ENCODE results near the gene RNASEH2A. TPM values are rescaled to one million over a fixed set of nuclear protein-coding genes. Genes with fewer than 3 reads are reported as not detected.

RNASEH2A gene
- total and polyA plus RNA-seq, 2 of the 13 experiments (the other 11 are each of a cell fraction or from before 2014, with no cell fraction given): 25.1 to 35.8 TPM

DNA sequence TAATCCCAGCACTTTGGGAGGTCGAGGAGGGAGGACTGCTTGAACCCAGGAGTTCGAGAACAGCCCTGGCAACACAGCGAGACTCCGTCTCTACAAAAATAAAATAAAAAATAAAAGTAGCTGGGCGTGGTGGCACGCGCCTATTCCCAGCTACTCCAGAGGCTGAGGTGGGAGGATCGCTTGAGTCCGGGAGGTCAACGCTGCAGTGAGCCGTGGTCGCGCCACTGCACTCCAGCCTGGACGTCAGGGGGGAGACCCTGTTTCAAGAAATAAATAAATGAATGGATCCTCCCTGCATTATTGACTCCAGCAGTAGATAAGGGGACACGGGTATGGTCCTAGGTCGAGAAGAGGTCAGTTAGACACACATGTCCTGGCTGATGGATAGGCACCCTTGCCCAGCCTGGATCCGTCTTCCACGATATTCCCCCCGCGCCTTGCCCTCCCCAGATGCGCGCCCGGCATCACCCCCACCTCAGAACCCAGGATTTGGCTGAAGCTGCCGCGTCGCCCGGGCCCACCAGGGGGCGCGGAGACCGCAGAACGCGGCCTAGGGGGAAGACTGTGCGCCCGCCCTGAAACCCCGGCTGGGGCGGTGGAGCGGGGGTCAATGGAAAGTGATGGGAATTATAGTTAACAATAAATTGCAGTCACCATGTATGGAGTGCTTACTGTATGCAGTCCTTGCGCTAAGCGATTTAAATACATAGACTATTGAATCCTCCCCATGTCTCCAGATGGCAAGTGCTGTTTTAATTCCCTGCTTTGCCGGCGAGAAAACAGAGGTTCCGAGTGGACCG is 29.0 kb upstream of the RNASEH2A start (continued):
- TF ChIP-seq ZNF800 (CRISPR knock-in tag; IDR thresholded peaks at IDR 0.05) (peak; percentile 73; the same call in 1 of the 2 replicates), TAF15 (IDR thresholded peaks at IDR 0.05; ENCODE audit: low read depth, low read length, poor library complexity, severe bottlenecking) (no peak), KLF16 (CRISPR knock-in tag; IDR thresholded peaks at IDR 0.05) (0 out of 4 replicates have a peak, but pooled peaks of 1 of the 2 experiments have one; percentile 16), FOXP1 (IDR thresholded peaks at IDR 0.05) (no peak), FOXP1 (CRISPR knock-in tag; IDR thresholded peaks at IDR 0.05) (no peak), HNRNPK (IDR thresholded peaks at IDR 0.05; ENCODE audit: low read depth, low read length, poor library complexity, severe bottlenecking) (peak; percentile 28), ZNF749 (CRISPR knock-in tag; IDR thresholded peaks at IDR 0.05; ENCODE audit: borderline replicate concordance) (no peak), ZNF558 (CRISPR knock-in tag; IDR thresholded peaks at IDR 0.05; ENCODE audit: borderline replicate concordance) (no peak), FOXM1 (CRISPR knock-in tag; IDR thresholded peaks at IDR 0.05) (no peak), RXRA (CRISPR knock-in tag; IDR thresholded peaks at IDR 0.05) (0 out of 2 replicates have a peak, but pooled peaks have one; percentile 29), ZNF574 (CRISPR knock-in tag; IDR thresholded peaks at IDR 0.05) (peak; percentile 58), MED13 (CRISPR knock-in tag; IDR thresholded peaks at IDR 0.05) (no peak), ZNF619 (CRISPR knock-in tag; IDR thresholded peaks at IDR 0.05) (no peak), ARNT2 (CRISPR knock-in tag; IDR thresholded peaks at IDR 0.05; ENCODE audit: low read depth) (no peak)
- TF ChIP-seq, protein P1, sequence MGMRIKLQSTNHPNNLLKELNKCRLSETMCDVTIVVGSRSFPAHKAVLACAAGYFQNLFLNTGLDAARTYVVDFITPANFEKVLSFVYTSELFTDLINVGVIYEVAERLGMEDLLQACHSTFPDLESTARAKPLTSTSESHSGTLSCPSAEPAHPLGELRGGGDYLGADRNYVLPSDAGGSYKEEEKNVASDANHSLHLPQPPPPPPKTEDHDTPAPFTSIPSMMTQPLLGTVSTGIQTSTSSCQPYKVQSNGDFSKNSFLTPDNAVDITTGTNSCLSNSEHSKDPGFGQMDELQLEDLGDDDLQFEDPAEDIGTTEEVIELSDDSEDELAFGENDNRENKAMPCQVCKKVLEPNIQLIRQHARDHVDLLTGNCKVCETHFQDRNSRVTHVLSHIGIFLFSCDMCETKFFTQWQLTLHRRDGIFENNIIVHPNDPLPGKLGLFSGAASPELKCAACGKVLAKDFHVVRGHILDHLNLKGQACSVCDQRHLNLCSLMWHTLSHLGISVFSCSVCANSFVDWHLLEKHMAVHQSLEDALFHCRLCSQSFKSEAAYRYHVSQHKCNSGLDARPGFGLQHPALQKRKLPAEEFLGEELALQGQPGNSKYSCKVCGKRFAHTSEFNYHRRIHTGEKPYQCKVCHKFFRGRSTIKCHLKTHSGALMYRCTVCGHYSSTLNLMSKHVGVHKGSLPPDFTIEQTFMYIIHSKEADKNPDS (CRISPR knock-in tag; IDR thresholded peaks at IDR 0.05): no peak
- TF ChIP-seq, protein P2, sequence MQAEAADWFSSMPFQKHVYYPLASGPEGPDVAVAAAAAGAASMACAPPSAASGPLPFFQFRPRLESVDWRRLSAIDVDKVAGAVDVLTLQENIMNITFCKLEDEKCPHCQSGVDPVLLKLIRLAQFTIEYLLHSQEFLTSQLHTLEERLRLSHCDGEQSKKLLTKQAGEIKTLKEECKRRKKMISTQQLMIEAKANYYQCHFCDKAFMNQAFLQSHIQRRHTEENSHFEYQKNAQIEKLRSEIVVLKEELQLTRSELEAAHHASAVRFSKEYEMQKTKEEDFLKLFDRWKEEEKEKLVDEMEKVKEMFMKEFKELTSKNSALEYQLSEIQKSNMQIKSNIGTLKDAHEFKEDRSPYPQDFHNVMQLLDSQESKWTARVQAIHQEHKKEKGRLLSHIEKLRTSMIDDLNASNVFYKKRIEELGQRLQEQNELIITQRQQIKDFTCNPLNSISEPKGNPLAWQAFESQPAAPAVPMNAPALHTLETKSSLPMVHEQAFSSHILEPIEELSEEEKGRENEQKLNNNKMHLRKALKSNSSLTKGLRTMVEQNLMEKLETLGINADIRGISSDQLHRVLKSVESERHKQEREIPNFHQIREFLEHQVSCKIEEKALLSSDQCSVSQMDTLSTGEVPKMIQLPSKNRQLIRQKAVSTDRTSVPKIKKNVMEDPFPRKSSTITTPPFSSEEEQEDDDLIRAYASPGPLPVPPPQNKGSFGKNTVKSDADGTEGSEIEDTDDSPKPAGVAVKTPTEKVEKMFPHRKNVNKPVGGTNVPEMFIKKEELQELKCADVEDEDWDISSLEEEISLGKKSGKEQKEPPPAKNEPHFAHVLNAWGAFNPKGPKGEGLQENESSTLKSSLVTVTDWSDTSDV (CRISPR knock-in tag; IDR thresholded peaks at IDR 0.05): no peak
- TF ChIP-seq, protein P3, sequence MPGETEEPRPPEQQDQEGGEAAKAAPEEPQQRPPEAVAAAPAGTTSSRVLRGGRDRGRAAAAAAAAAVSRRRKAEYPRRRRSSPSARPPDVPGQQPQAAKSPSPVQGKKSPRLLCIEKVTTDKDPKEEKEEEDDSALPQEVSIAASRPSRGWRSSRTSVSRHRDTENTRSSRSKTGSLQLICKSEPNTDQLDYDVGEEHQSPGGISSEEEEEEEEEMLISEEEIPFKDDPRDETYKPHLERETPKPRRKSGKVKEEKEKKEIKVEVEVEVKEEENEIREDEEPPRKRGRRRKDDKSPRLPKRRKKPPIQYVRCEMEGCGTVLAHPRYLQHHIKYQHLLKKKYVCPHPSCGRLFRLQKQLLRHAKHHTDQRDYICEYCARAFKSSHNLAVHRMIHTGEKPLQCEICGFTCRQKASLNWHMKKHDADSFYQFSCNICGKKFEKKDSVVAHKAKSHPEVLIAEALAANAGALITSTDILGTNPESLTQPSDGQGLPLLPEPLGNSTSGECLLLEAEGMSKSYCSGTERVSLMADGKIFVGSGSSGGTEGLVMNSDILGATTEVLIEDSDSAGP (CRISPR knock-in tag; IDR thresholded peaks at IDR 0.05; ENCODE audit: borderline replicate concordance): peak; percentile 52
